OCI-LY7 (cell line): ENCODE results near the gene EPHB1. TPM values are rescaled to one million over a fixed set of nuclear protein-coding genes. Genes with fewer than 3 reads are reported as not detected.

Experiments
- BruUV-seq: library from RNA; stranded (reverse); fragments of 400-500 nt; replicated peaks from 2 replicates; lab custom pipeline; 2021; lab: Mats Ljungman, UMichigan
- CTCF ChIA-PET: fragments of 300-600 bp; sonication (Branson Sonifier 250); formaldehyde crosslinking; loops from one replicate; lab custom pipeline; 2022; ENCODE audit warnings: antibody characterized with exemption; ENCODE audit not compliant: unreplicated experiment; lab: Charles Lee
- POLR2A ChIA-PET: fragments of 300-600 bp; sonication (Branson Sonifier 250); formaldehyde crosslinking; loops from one replicate; lab custom pipeline; 2022; ENCODE audit warnings: antibody characterized with exemption; lab: Charles Lee
- DNase-seq: peaks from one replicate; pipeline ENCODE4 v3.0.0-alpha.2; 2015; ENCODE audit warnings: low spot score
- H2AFZ ChIP-seq: fragments of 200-600 bp; sonication (generic), shearing (Covaris generic); 2 replicates; pipeline ENCODE4 v1.6.1; 2014; ENCODE audit warnings: mild to moderate bottlenecking, antibody characterized with exemption, low read length, moderate library complexity
- H3K27ac ChIP-seq: fragments of 200-600 bp; sonication (generic); 2 replicates; pipeline ENCODE4 v1.5.1; 2014; ENCODE audit warnings: mixed run types, low read depth, mild to moderate bottlenecking, moderate library complexity, low read length, inconsistent platforms; ENCODE audit not compliant: poor library complexity, severe bottlenecking
- H3K36me3 ChIP-seq: fragments of 200-600 bp; sonication (generic); 2 replicates; pipeline ENCODE4 v1.6.1; 2014; ENCODE audit warnings: mild to moderate bottlenecking, antibody characterized with exemption, low read length, moderate library complexity, mixed read lengths; ENCODE audit not compliant: insufficient read depth
- H3K4me1 ChIP-seq: fragments of 200-600 bp; sonication (generic); 2 replicates; pipeline ENCODE4 v1.5.1; 2014; ENCODE audit warnings: mild to moderate bottlenecking, low read length; ENCODE audit not compliant: insufficient read depth, poor library complexity, severe bottlenecking
- H3K4me2 ChIP-seq: fragments of 200-600 bp; sonication (generic); 2 replicates; pipeline ENCODE4 v1.6.1; 2014; ENCODE audit warnings: mild to moderate bottlenecking, low read length
- H3K4me3 ChIP-seq: fragments of 200-600 bp; sonication (generic); 2 replicates; pipeline ENCODE4 v1.5.1; 2014; ENCODE audit warnings: mild to moderate bottlenecking, low read depth, low read length; ENCODE audit not compliant: poor library complexity, severe bottlenecking
- H3K79me2 ChIP-seq: fragments of 200-600 bp; sonication (generic); 2 replicates; pipeline ENCODE4 v1.6.1; 2016; ENCODE audit warnings: low read depth, mild to moderate bottlenecking, low read length, moderate library complexity, mixed read lengths; ENCODE audit not compliant: insufficient read depth
- H3K9me2 ChIP-seq: fragments of 200-600 bp; sonication (generic); 2 replicates; pipeline ENCODE4 v1.6.1; 2016; ENCODE audit warnings: mild to moderate bottlenecking, low read length, mixed read lengths; ENCODE audit not compliant: insufficient read depth
- H3K9me3 ChIP-seq: fragments of 200-600 bp; sonication (generic); 2 replicates; pipeline ENCODE4 v1.6.1; 2014; ENCODE audit warnings: mild to moderate bottlenecking, mixed run types, low read length, mixed read lengths
- H4K20me1 ChIP-seq: fragments of 200-600 bp; sonication (generic); 2 replicates; pipeline ENCODE4 v1.6.1; 2014; ENCODE audit warnings: mild to moderate bottlenecking, antibody characterized with exemption, low read length, moderate library complexity, mixed read lengths; ENCODE audit not compliant: insufficient read depth
- CTCF ChIP-seq: fragments of 200-600 bp; sonication (generic); conservative IDR thresholded peaks from 2 replicates; pipeline ENCODE4 v1.5.1; 2014; ENCODE audit warnings: mild to moderate bottlenecking, antibody characterized with exemption, low read length, moderate library complexity, mixed read lengths
- EZH2phosphoT487 ChIP-seq: fragments of 200-600 bp; sonication (generic); IDR thresholded peaks from 2 replicates; pipeline ENCODE4 v1.6.1; 2018; ENCODE audit warnings: low read depth, borderline replicate concordance, mild to moderate bottlenecking, mixed run types, antibody characterized with exemption, low read length, moderate library complexity, mixed read lengths
- intact Hi-C: fragments of 100-400 bp; cut with micrococcal nuclease; formaldehyde crosslinking; loops from one replicate; pipeline ENCODE4 v1.10.0; 2022; ENCODE audit not compliant: unreplicated experiment
- total RNA-seq, 2 experiments: library from RNA; depleted of rRNA in 1 of 2; stranded (reverse); fragments of >200 nt in 1 of 2; shearing (Covaris generic) in 1 of 2; gene quantifications; 2 replicates each; pipeline ENCODE4 v1.2.3, GENCODE V29; 2014 to 2022

EPHB1 gene
- total RNA-seq, 2 experiments from 2014 or later: 0.54 to 1.3 TPM

- Histone ChIP-seq H3K9me3 (no peaks in the 10 kb centered on the region), H3K4me3 (no peak overlapping the region), H3K4me2 (no peak overlapping the region), H3K27ac (no peak overlapping the region), H3K4me1 (no peaks in the 10 kb centered on the region), H3K9me2 (no peaks in the 10 kb centered on the region), H3K36me3 (no peaks in the 10 kb centered on the region), H3K79me2 (no peaks in the 10 kb centered on the region), H2AFZ (no peak overlapping the region), H4K20me1 (no peaks in the 10 kb centered on the region)
- no TSS peak for BruUV-seq
- TF ChIP-seq CTCF: no peak
- no peak for TF ChIP-seq EZH2phosphoT487
- ChIA-PET CTCF (no interaction called here), POLR2A (interaction anchor here (0.6 kb wide), 1 partner anchor 1864 kb away, joined by 3 read pairs; no protein-coding TSS in a partner anchor)
- DNase-seq: no peak
- intact Hi-C loops: no loop called here
Observed at GRCh38 chr3:135012101-135012500, 217.0 kb downstream of the EPHB1 start.

- no peak for DNase-seq
- POLR2A ChIA-PET: interaction anchor here (1.1 kb wide), 1 partner anchor 32 kb away, joined by 3 read pairs; no protein-coding TSS in a partner anchor
- no peak overlapping the region for H2AFZ ChIP-seq
- no peak overlapping the region for H3K4me3 ChIP-seq
- no peaks in the 10 kb centered on the region for H3K79me2 ChIP-seq
- no peaks in the 10 kb centered on the region for H3K4me1 ChIP-seq
- H3K9me3 ChIP-seq: no peaks in the 10 kb centered on the region
- H4K20me1 ChIP-seq: no peaks in the 10 kb centered on the region
- no peaks in the 10 kb centered on the region for H3K36me3 ChIP-seq
- no peaks in the 10 kb centered on the region for H3K9me2 ChIP-seq
- BruUV-seq: no TSS peak
- TF ChIP-seq CTCF: no peak
- no peak for TF ChIP-seq EZH2phosphoT487
- intact Hi-C loops: no loop called here
- no peak overlapping the region for H3K4me2 ChIP-seq
- no peak overlapping the region for H3K27ac ChIP-seq
- CTCF ChIA-PET: no interaction called here
Observed at GRCh38 chr3:135013206-135013605, 218.1 kb downstream of the EPHB1 start.

- no peak for DNase-seq
- no peaks in the 10 kb centered on the region for H4K20me1 ChIP-seq
- H3K9me3 ChIP-seq: no peaks in the 10 kb centered on the region
- no peaks in the 10 kb centered on the region for H3K36me3 ChIP-seq
- H3K79me2 ChIP-seq: no peaks in the 10 kb centered on the region
- ChIA-PET POLR2A (interaction anchor here (0.6 to 0.7 kb wide), 2 partner anchors 18 to 260 kb away, joined by 3 to 4 read pairs; no protein-coding TSS in a partner anchor), CTCF (no interaction called here)
- BruUV-seq: no TSS peak
- no peaks in the 10 kb centered on the region for H3K9me2 ChIP-seq
- intact Hi-C loops: no loop called here
- H3K4me3 ChIP-seq: no peak overlapping the region
- H3K4me2 ChIP-seq: no peak overlapping the region
- no peak overlapping the region for H2AFZ ChIP-seq
- no peak for TF ChIP-seq EZH2phosphoT487
- TF ChIP-seq CTCF: no peak
- H3K27ac ChIP-seq: no peak overlapping the region
- no peaks in the 10 kb centered on the region for H3K4me1 ChIP-seq
Observed at GRCh38 chr3:135014566-135014965, 219.5 kb downstream of the EPHB1 start.
